ENCODE results near the gene WAPL.
A peak's percentile ranks its signal among the peaks of the same experiment; 100 is the strongest.
"Not testable (repeated sequence)": the region's sequence is repeated elsewhere in the genome, so short reads cannot be mapped to it uniquely, and the experiment has no call there.

WAPL gene

GRCh38 chr10:86521678-86522509, at the start of gene WAPL:
WAPL (minus strand) TSS chr10:86521792; CDS start chr10:86518069, 3,723 bp downstream.
- DNase-seq (ENCODE audit: low read depth, low spot score), result peak; percentile 96

GRCh38 chr10:86569335-86569734, 47.7 kb upstream of the WAPL start:
- peak; percentile 57 for DNase-seq (ENCODE audit: low read depth, low spot score)

GRCh38 chr10:86566518-86566917, 44.9 kb upstream of the WAPL start:
- DNase-seq (ENCODE audit: low read depth, low spot score), result not testable (repeated sequence)

GRCh38 chr10:86563338-86563737, 41.7 kb upstream of the WAPL start:
- not testable (repeated sequence) for DNase-seq (ENCODE audit: low read depth, low spot score)

- not testable (repeated sequence) for DNase-seq (ENCODE audit: low read depth, low spot score)
Observed at GRCh38 chr10:86558695-86559094, 37.1 kb upstream of the WAPL start.

GRCh38 chr10:86556933-86557649, 35.5 kb upstream of the WAPL start:
- DNase-seq (ENCODE audit: low read depth, low spot score), result peak; percentile 10

- DNase-seq (ENCODE audit: low read depth, low spot score), result no peak
Observed at GRCh38 chr10:86556532-86556931, 34.9 kb upstream of the WAPL start.

- no peak for DNase-seq (ENCODE audit: low read depth, low spot score)
Observed at GRCh38 chr10:86553639-86554038, 32.0 kb upstream of the WAPL start.

GRCh38 chr10:86553213-86553612, 31.6 kb upstream of the WAPL start:
- no peak for DNase-seq (ENCODE audit: low read depth, low spot score)

GRCh38 chr10:86547296-86547695, 25.7 kb upstream of the WAPL start:
- no peak for DNase-seq (ENCODE audit: low read depth, low spot score)

GRCh38 chr10:86545101-86545500, 23.5 kb upstream of the WAPL start:
- DNase-seq (ENCODE audit: low read depth, low spot score), result no peak

- DNase-seq (ENCODE audit: low read depth, low spot score), result no peak
Observed at GRCh38 chr10:86540016-86540415, 18.4 kb upstream of the WAPL start.

GRCh38 chr10:86538547-86538946, 17.0 kb upstream of the WAPL start:
- no peak for DNase-seq (ENCODE audit: low read depth, low spot score)

GRCh38 chr10:86538040-86538439, 16.4 kb upstream of the WAPL start:
- DNase-seq (ENCODE audit: low read depth, low spot score), result not testable (repeated sequence)

- DNase-seq (ENCODE audit: low read depth, low spot score), result peak; percentile 68
Observed at GRCh38 chr10:86536294-86536861, 14.8 kb upstream of the WAPL start.

- DNase-seq (ENCODE audit: low read depth, low spot score), result peak; percentile 77
Observed at GRCh38 chr10:86535132-86535882, 13.7 kb upstream of the WAPL start.

- no peak for DNase-seq (ENCODE audit: low read depth, low spot score)
Observed at GRCh38 chr10:86533328-86533727, 11.7 kb upstream of the WAPL start.

- DNase-seq (ENCODE audit: low read depth, low spot score), result not testable (repeated sequence)
Observed at GRCh38 chr10:86528736-86529135, 7.1 kb upstream of the WAPL start.

- no peak for DNase-seq (ENCODE audit: low read depth, low spot score)
Observed at GRCh38 chr10:86526606-86527005, 5.0 kb upstream of the WAPL start.

GRCh38 chr10:86525713-86526112, 4.1 kb upstream of the WAPL start:
- not testable (repeated sequence) for DNase-seq (ENCODE audit: low read depth, low spot score)

- DNase-seq (ENCODE audit: low read depth, low spot score), result no peak
Observed at GRCh38 chr10:86524225-86524962, 2.8 kb upstream of the WAPL start.
